H9 (cell line): ENCODE data around the gene SMIM3. TPM values are rescaled to one million over a fixed set of nuclear protein-coding genes. Genes with fewer than 3 reads are reported as not detected.
A peak's percentile ranks its signal among the peaks of the same experiment; 100 is the strongest.

ENCODE experiments used
- DNase-seq: peaks from one replicate; pipeline ENCODE4 v3.0.0-alpha.2; 2017
- H2AFZ ChIP-seq: one replicate; pipeline ENCODE4 v1.6.1; 2013; ENCODE audit warnings: mild to moderate bottlenecking, low read length, control low read depth, moderate library complexity
- H2AK5ac ChIP-seq: 2 replicates; pipeline ENCODE4 v1.6.1; 2013; ENCODE audit warnings: low read length, control low read depth, mixed read lengths; ENCODE audit not compliant: insufficient read length
- H2BK120ac ChIP-seq: one replicate; pipeline ENCODE4 v1.6.1; 2013; ENCODE audit warnings: low read depth, mild to moderate bottlenecking, low read length, control low read depth, inconsistent platforms; ENCODE audit not compliant: poor library complexity, severe bottlenecking
- H2BK12ac ChIP-seq: 2 replicates; pipeline ENCODE4 v1.6.1; 2013; ENCODE audit warnings: low read length, control low read depth, mixed read lengths, low read depth; ENCODE audit not compliant: insufficient read length
- H2BK15ac ChIP-seq: 2 replicates; pipeline ENCODE4 v1.6.1; 2013; ENCODE audit warnings: low read depth, low read length, control low read depth
- H2BK20ac ChIP-seq: one replicate; pipeline ENCODE4 v1.6.1; 2013; ENCODE audit warnings: low read depth, mild to moderate bottlenecking, low read length, control low read depth, inconsistent platforms; ENCODE audit not compliant: poor library complexity, severe bottlenecking
- H2BK5ac ChIP-seq: 2 replicates; pipeline ENCODE4 v1.6.1; 2013; ENCODE audit warnings: low read length, control low read depth, mixed read lengths; ENCODE audit not compliant: insufficient read length
- H3K14ac ChIP-seq: 2 replicates; pipeline ENCODE4 v1.6.1; 2013; ENCODE audit warnings: low read length, control low read depth; ENCODE audit not compliant: insufficient read depth
- H3K18ac ChIP-seq: 2 replicates; pipeline ENCODE4 v1.6.1; 2013; ENCODE audit warnings: low read depth, mild to moderate bottlenecking, mixed read lengths, low read length, control low read depth; ENCODE audit not compliant: insufficient read length
- H3K23ac ChIP-seq: 2 replicates; pipeline ENCODE4 v1.6.1; 2013; ENCODE audit warnings: low read length, control low read depth, mixed read lengths, low read depth; ENCODE audit not compliant: insufficient read length
- H3K23me2 ChIP-seq: 2 replicates; pipeline ENCODE4 v1.6.1; 2013; ENCODE audit warnings: low read depth, mild to moderate bottlenecking, mixed read lengths, low read length, control low read depth; ENCODE audit not compliant: insufficient read length, poor library complexity, severe bottlenecking
- H3K27ac ChIP-seq: 2 replicates; pipeline ENCODE4 v1.5.1; 2013; ENCODE audit warnings: low read length, control low read depth, mixed read lengths, low read depth; ENCODE audit not compliant: insufficient read length
- H3K27me3 ChIP-seq: 2 replicates; pipeline ENCODE4 v1.6.1; 2013; ENCODE audit warnings: low read length, control low read depth, inconsistent platforms; ENCODE audit not compliant: insufficient read depth
- H3K4ac ChIP-seq: 2 replicates; pipeline ENCODE4 v1.6.1; 2013; ENCODE audit warnings: low read depth, mild to moderate bottlenecking, control low read depth, inconsistent platforms, low read length, moderate library complexity
- H3K4me1 ChIP-seq: 2 replicates; pipeline ENCODE4 v1.6.1; 2013; ENCODE audit warnings: low read length, control low read depth, inconsistent platforms; ENCODE audit not compliant: insufficient read depth
- H3K4me2 ChIP-seq: 2 replicates; pipeline ENCODE4 v1.6.1; 2013; ENCODE audit warnings: low read length, control low read depth, mixed read lengths; ENCODE audit not compliant: insufficient read length, insufficient read depth
- H3K56ac ChIP-seq: 2 replicates; pipeline ENCODE4 v1.6.1; 2013; ENCODE audit warnings: low read depth, mild to moderate bottlenecking, mixed read lengths, low read length, control low read depth; ENCODE audit not compliant: insufficient read length
- H3K79me1 ChIP-seq: 2 replicates; pipeline ENCODE4 v1.6.1; 2013; ENCODE audit warnings: low read depth, mild to moderate bottlenecking, moderate library complexity, low read length, control low read depth, inconsistent platforms; ENCODE audit not compliant: insufficient read depth, poor library complexity, severe bottlenecking
- H3K79me2 ChIP-seq: 2 replicates; pipeline ENCODE4 v1.6.1; 2013; ENCODE audit warnings: low read length, control low read depth, inconsistent platforms; ENCODE audit not compliant: insufficient read depth
- H3K9ac ChIP-seq: 2 replicates; pipeline ENCODE4 v1.6.1; 2013; ENCODE audit warnings: low read length, control low read depth, mixed read lengths; ENCODE audit not compliant: insufficient read length; ENCODE audit errors: extremely low read depth
- H3K9me3 ChIP-seq: one replicate; pipeline ENCODE4 v1.6.1; 2013; ENCODE audit warnings: low read depth, low read length, inconsistent platforms; ENCODE audit not compliant: control insufficient read depth
- H3T11ph ChIP-seq: one replicate; pipeline ENCODE4 v1.6.1; 2013; ENCODE audit warnings: mild to moderate bottlenecking, low read length, control low read depth, inconsistent platforms
- H4K20me1 ChIP-seq: one replicate; pipeline ENCODE4 v1.6.1; 2013; ENCODE audit not compliant: control insufficient read depth, insufficient read length, insufficient read depth
- H4K5ac ChIP-seq: 2 replicates; pipeline ENCODE4 v1.6.1; 2013; ENCODE audit warnings: low read depth, mild to moderate bottlenecking, mixed read lengths, low read length, control low read depth; ENCODE audit not compliant: insufficient read length
- H4K8ac ChIP-seq: replicated peaks from 2 replicates; pipeline ENCODE4 v1.6.1; 2013; ENCODE audit warnings: low read length, control low read depth, mixed read lengths, low read depth; ENCODE audit not compliant: insufficient read length
- H4K91ac ChIP-seq: 2 replicates; pipeline ENCODE4 v1.6.1; 2013; ENCODE audit warnings: low read depth, mild to moderate bottlenecking, moderate library complexity, mixed read lengths, low read length, control low read depth; ENCODE audit not compliant: insufficient read length
- H3K27ac Mint-ChIP-seq, 3 experiments: 2 replicates in 2 of 3; 3 replicates in 1 of 3; pipeline ENCODE4 v1.8.0; 2020 to 2021; ENCODE audit warnings: mixed read lengths in 3 of 3, mild to moderate bottlenecking in 1 of 3, moderate library complexity in 1 of 3
- H3K27me3 Mint-ChIP-seq: 2 replicates; pipeline ENCODE4 v1.8.0; 2021; ENCODE audit warnings: low read depth, mild to moderate bottlenecking, moderate library complexity, mixed read lengths
- H3K36me3 Mint-ChIP-seq, 3 experiments: 2 replicates in 2 of 3; 3 replicates in 1 of 3; pipeline ENCODE4 v1.8.0; 2020 to 2021; ENCODE audit warnings: low read depth in 3 of 3, mixed read lengths in 3 of 3; ENCODE audit not compliant: insufficient read depth in 1 of 3
- H3K4me1 Mint-ChIP-seq, 2 experiments: 2 replicates each; pipeline ENCODE4 v1.8.0; 2020; ENCODE audit warnings: mixed read lengths in 2 of 2
- H3K4me3 Mint-ChIP-seq, 2 experiments: 2 replicates in 1 of 2; 3 replicates in 1 of 2; pipeline ENCODE4 v1.8.0; 2020 to 2021; ENCODE audit warnings: mild to moderate bottlenecking in 2 of 2, mixed read lengths in 2 of 2, moderate library complexity in 1 of 2
- H3K9me3 Mint-ChIP-seq, 2 experiments: 2 replicates in 1 of 2; 3 replicates in 1 of 2; pipeline ENCODE4 v1.8.0; 2020; ENCODE audit warnings: mild to moderate bottlenecking in 2 of 2, mixed read lengths in 2 of 2, moderate library complexity in 1 of 2
- WGBS: extraction: QIAGEN DNeasy Blood & Tissue Kit; methylation state at CpG from one replicate; pipeline ENCODE4 v1.1.7; 2013; ENCODE audit warnings: missing lambda C conversion rate, low lambda C conversion rate, mixed read lengths; ENCODE audit not compliant: insufficient read length; ENCODE audit errors: extremely low coverage; 5-methylcytosine and 5-hydroxymethylcytosine counted together
- total RNA-seq: library from RNA; stranded (reverse); gene quantifications from 2 replicates; pipeline ENCODE4 v1.2.1, GENCODE V29; 2021
- TF ChIP-seq, protein P1 (sequence below): fragments of 200-600 bp; sonication (generic); conservative IDR thresholded peaks from 3 replicates; pipeline ENCODE4 v1.8.0; 2021; ENCODE audit warnings: antibody characterized with exemption, mild to moderate bottlenecking

Gene SMIM3
- total RNA-seq, 1 experiment from 2014 or later: 42.0 TPM

DNA sequence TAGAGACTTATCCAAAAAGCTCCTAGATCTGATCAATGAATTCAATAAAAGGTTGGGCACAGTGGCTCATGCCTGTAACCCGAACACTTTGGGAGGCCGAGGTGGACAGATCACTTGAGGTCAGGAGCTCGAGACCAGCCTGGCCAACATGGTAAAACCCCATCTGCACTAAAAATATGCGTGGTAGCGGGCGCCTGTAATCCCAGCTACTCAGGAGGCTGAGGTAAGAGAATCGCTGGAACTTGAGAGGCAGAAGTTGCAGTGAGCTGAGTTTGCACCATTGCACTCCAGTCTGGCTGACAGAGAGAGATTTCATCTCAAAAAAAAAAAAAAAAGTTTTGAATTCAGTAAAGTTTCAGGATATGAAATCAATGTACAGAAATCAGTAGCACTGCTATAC lies 39.7 kb upstream of the SMIM3 start:
- Histone ChIP-seq H2BK15ac (no peak overlapping the region), H3K27ac (no peak overlapping the region), H3K56ac (no peak overlapping the region), H3T11ph (no peak overlapping the region), H3K9me3 (no peaks in the 10 kb centered on the region), H3K79me2 (peaks cover 3% of the 10 kb centered on the region; the same call in 1 of the 2 replicates), H3K4ac (no peak overlapping the region), H3K14ac (no peak overlapping the region), H2BK5ac (no peak overlapping the region), H4K91ac (no peak overlapping the region), H3K18ac (no peak overlapping the region), H3K27me3 (no peaks in the 10 kb centered on the region), H2BK120ac (no peak overlapping the region), H3K9ac (no peak overlapping the region), H3K79me1 (peaks cover 4% of the 10 kb centered on the region), H3K4me2 (no peak overlapping the region), H2BK20ac (no peak overlapping the region), H2BK12ac (no peak overlapping the region), H4K8ac (no peak overlapping the region), H2AFZ (no peak overlapping the region), H4K5ac (no peak overlapping the region), H4K20me1 (no peaks in the 10 kb centered on the region), H3K4me1 (peaks cover 2% of the 10 kb centered on the region; the same call in 1 of the 2 replicates), H3K23ac (no peak overlapping the region), H3K23me2 (no peaks in the 10 kb centered on the region), H2AK5ac (no peak overlapping the region)
- peaks cover 33 to 38% of the 10 kb centered on the region in 2 experiments for H3K4me1 Mint-ChIP-seq
- H3K27me3 Mint-ChIP-seq: no peaks in the 10 kb centered on the region
- TF ChIP-seq, protein P1, sequence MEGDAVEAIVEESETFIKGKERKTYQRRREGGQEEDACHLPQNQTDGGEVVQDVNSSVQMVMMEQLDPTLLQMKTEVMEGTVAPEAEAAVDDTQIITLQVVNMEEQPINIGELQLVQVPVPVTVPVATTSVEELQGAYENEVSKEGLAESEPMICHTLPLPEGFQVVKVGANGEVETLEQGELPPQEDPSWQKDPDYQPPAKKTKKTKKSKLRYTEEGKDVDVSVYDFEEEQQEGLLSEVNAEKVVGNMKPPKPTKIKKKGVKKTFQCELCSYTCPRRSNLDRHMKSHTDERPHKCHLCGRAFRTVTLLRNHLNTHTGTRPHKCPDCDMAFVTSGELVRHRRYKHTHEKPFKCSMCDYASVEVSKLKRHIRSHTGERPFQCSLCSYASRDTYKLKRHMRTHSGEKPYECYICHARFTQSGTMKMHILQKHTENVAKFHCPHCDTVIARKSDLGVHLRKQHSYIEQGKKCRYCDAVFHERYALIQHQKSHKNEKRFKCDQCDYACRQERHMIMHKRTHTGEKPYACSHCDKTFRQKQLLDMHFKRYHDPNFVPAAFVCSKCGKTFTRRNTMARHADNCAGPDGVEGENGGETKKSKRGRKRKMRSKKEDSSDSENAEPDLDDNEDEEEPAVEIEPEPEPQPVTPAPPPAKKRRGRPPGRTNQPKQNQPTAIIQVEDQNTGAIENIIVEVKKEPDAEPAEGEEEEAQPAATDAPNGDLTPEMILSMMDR: no peak
- DNase-seq: no peak
- peak overlapping the region in 2 of 3 experiments; percentile 25 to 80; a peak in 2 of 7 replicates for H3K27ac Mint-ChIP-seq
- H3K9me3 Mint-ChIP-seq: peaks cover 20 to 21% of the 10 kb centered on the region in 2 experiments
- H3K36me3 Mint-ChIP-seq: peaks cover 40 to 47% (median 43%) of the 10 kb centered on the region in 3 experiments
- WGBS: no CpG with 5 or more reads among the region's 7 CpGs
- H3K4me3 Mint-ChIP-seq: no peak overlapping the region
